ENCODE data around the gene GSTA2. TPM values are rescaled to one million over a fixed set of nuclear protein-coding genes. Genes with fewer than 3 reads are reported as not detected.

Gene GSTA2
- total RNA-seq, 3 donors from 2014 or later: not detected

DNA sequence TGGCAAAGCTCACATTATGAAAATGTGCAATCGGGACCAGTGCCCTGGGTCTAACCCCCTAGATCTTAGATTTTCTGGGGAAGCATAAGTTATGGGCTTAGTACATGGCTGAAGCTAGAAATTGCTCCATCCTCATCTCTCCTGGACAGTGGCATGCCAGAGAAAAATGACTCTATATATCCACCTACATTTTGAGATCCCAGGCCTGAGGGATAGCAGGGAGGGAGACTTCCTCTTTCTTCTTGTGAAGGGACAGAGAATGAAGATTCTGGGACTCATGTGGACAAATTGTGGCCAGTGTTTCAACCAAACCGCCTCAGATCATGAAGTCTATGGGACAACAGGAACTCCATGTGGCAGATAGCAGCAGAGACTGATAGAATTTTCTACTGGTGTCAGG, 35.4 kb downstream of the GSTA2 start:
- no peak for DNase-seq (ENCODE audit: low spot score in 2 of 2)
- no peaks in the 10 kb centered on the region for H3K4me1 ChIP-seq
- intact Hi-C loops (cut with DNase I; ENCODE audit: low total_unique reads): no loop called here
- H3K27me3 ChIP-seq: no peaks in the 10 kb centered on the region
- no peak overlapping the region for H3K27ac ChIP-seq
- no peaks in the 10 kb centered on the region for H3K36me3 ChIP-seq
- no peaks in the 10 kb centered on the region for H3K9me3 ChIP-seq
- TF ChIP-seq POLR2A (IDR thresholded peaks at IDR 0.05): no peak
- no peak for TF ChIP-seq POLR2AphosphoS5 (IDR thresholded peaks at IDR 0.05)
- TF ChIP-seq, protein P1, sequence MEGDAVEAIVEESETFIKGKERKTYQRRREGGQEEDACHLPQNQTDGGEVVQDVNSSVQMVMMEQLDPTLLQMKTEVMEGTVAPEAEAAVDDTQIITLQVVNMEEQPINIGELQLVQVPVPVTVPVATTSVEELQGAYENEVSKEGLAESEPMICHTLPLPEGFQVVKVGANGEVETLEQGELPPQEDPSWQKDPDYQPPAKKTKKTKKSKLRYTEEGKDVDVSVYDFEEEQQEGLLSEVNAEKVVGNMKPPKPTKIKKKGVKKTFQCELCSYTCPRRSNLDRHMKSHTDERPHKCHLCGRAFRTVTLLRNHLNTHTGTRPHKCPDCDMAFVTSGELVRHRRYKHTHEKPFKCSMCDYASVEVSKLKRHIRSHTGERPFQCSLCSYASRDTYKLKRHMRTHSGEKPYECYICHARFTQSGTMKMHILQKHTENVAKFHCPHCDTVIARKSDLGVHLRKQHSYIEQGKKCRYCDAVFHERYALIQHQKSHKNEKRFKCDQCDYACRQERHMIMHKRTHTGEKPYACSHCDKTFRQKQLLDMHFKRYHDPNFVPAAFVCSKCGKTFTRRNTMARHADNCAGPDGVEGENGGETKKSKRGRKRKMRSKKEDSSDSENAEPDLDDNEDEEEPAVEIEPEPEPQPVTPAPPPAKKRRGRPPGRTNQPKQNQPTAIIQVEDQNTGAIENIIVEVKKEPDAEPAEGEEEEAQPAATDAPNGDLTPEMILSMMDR (IDR thresholded peaks at IDR 0.05): no peak
- no peak overlapping the region for H3K4me3 ChIP-seq

DNA sequence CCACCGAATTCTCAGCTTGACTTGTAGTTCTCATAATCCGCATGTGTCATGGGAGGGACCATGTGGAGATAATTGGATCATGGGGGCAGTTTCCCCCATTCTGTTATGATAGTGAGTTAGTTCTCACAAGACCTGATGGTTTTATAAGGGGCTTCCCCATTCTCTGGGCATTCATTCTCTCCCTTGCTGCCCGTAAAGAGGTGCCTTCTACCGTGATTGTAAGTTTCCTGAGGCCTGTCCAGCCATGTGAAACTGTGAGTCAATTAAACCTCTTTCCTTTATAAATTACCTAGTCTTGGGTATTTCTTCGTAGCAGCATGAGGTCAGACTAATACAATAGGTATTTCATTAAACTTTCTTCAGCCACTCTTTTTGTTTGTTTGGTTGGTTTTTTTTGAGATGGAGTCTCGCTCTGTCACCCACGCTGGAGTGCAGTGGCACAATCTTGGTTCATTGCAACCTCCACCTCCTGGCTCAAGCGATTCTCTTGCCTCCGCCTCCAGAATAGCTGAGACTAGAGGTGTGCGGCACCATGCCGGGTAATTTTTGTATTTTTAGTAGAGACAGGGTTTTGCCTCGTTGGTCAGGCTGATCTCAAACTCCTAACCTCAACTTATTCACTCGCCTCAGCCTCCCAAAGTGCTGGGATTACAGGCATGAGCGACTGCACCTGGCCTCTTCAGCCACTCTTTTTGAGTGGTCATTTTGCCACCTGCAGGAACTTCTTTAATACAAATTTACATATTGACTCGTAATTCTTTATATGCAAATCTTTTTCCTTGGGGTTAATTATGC, 36.3 kb downstream of the GSTA2 start:
- intact Hi-C loops (cut with DNase I; ENCODE audit: low total_unique reads): no loop called here
- no peaks in the 10 kb centered on the region for H3K9me3 ChIP-seq
- no peak for TF ChIP-seq POLR2AphosphoS5 (IDR thresholded peaks at IDR 0.05)
- TF ChIP-seq, protein P1 (IDR thresholded peaks at IDR 0.05): no peak
- TF ChIP-seq POLR2A (IDR thresholded peaks at IDR 0.05): no peak
- H3K27ac ChIP-seq: no peak overlapping the region
- no peaks in the 10 kb centered on the region for H3K27me3 ChIP-seq
- H3K36me3 ChIP-seq: no peaks in the 10 kb centered on the region
- no peak for DNase-seq (ENCODE audit: low spot score in 2 of 2)
- H3K4me3 ChIP-seq: no peak overlapping the region
- H3K4me1 ChIP-seq: no peaks in the 10 kb centered on the region

DNA sequence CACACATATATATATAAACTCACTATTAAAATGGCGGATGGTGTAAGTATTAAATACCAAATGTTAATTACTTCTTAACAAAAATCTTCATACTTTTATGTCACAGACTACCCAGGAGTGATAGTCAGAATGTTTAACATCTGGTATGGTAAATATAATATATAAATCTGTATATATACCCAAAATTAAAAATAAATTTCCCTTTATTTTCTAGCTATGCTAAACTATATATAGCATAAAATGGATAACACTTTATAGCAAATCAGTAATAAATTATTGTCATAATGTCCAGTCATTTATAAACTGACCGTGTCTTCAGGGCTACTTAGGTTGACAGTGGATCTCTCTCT, 37.1 kb downstream of the GSTA2 start:
- intact Hi-C loops (cut with DNase I; ENCODE audit: low total_unique reads): no loop called here
- Histone ChIP-seq H3K4me1 (no peaks in the 10 kb centered on the region), H3K27me3 (no peaks in the 10 kb centered on the region), H3K4me3 (no peak overlapping the region), H3K9me3 (no peaks in the 10 kb centered on the region), H3K27ac (no peak overlapping the region), H3K36me3 (no peaks in the 10 kb centered on the region)
- no peak for DNase-seq (ENCODE audit: low spot score in 2 of 2)
- TF ChIP-seq, protein P1 (IDR thresholded peaks at IDR 0.05): no peak
- no peak for TF ChIP-seq POLR2AphosphoS5 (IDR thresholded peaks at IDR 0.05)
- TF ChIP-seq POLR2A (IDR thresholded peaks at IDR 0.05): no peak

DNA sequence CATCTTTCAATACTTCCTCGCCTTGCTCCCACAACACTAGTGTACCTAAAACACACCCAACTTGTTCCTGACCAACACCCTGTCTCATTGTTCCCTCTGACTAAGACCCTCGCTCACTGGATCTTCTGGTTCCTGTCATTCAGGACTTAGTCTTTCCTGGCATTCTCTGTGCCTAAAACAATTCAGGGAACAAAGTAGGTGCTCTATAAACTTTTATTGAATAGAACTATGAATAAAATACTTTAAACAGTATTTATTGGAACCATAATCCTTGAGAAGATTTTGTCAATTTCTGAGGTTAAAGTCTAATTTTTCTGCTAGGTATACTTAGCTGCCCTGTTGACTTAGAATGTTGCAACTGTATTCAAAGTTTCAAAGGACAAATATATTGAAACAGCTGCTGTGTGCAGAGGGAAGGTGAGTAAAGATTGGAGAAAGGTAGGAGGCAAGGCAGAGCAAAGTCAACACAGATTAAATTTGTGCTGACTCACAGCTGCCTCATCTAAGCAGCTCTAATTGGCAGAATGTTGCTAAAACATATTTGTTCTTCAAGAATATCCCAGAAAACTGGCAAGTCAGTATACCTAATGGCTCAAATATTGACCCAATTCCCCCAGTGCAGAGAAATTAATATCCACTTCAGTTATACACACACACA, 37.6 kb downstream of the GSTA2 start:
- TF ChIP-seq, protein P1 (IDR thresholded peaks at IDR 0.05): no peak
- no peak for TF ChIP-seq POLR2A (IDR thresholded peaks at IDR 0.05)
- TF ChIP-seq POLR2AphosphoS5 (IDR thresholded peaks at IDR 0.05): no peak
- no peak for DNase-seq (ENCODE audit: low spot score in 2 of 2)
- intact Hi-C loops (cut with DNase I; ENCODE audit: low total_unique reads): no loop called here
- H3K9me3 ChIP-seq: no peaks in the 10 kb centered on the region
- no peak overlapping the region for H3K4me3 ChIP-seq
- no peaks in the 10 kb centered on the region for H3K4me1 ChIP-seq
- H3K27ac ChIP-seq: peak overlapping the region; percentile 53 to 60
- H3K36me3 ChIP-seq: no peaks in the 10 kb centered on the region
- H3K27me3 ChIP-seq: no peaks in the 10 kb centered on the region

DNA sequence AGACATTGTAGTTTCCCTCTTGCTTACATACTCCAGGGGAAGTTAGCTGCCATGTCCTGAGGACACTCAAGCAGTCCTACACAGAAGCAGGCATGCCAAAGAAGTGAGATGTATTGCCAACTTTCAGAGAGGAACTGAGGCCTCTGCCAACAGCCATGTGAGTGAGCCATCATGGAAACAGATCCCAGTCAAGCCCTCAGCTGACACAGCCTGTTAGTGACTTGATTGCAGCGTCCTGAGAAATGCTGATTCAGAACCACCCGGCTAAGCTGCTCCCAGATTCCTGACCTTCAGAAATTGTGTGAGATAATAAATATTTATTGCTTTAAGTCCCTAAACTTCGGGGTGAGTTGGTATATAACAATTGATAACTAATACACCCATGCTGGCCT, 38.1 kb downstream of the GSTA2 start:
- H3K27ac ChIP-seq: peak overlapping the region; percentile 53 to 60
- no peaks in the 10 kb centered on the region for H3K27me3 ChIP-seq
- DNase-seq (ENCODE audit: low spot score in 2 of 2): no peak
- intact Hi-C loops (cut with DNase I; ENCODE audit: low total_unique reads): no loop called here
- TF ChIP-seq, protein P1 (IDR thresholded peaks at IDR 0.05): no peak
- no peak for TF ChIP-seq POLR2A (IDR thresholded peaks at IDR 0.05)
- no peak for TF ChIP-seq POLR2AphosphoS5 (IDR thresholded peaks at IDR 0.05)
- no peaks in the 10 kb centered on the region for H3K4me1 ChIP-seq
- no peaks in the 10 kb centered on the region for H3K36me3 ChIP-seq
- no peaks in the 10 kb centered on the region for H3K9me3 ChIP-seq
- no peak overlapping the region for H3K4me3 ChIP-seq

Data from breast epithelium (tissue), 4 donors.